Neural cell (in vitro differentiated cells): ENCODE results near the gene GAPDHS. TPM values are rescaled to one million over a fixed set of nuclear protein-coding genes. Genes with fewer than 3 reads are reported as not detected.

Source experiments
- H2AFZ ChIP-seq: fragments of 200-600, 300-800 bp; sonication (generic), shearing (Covaris generic); 2 replicates; pipeline ENCODE4 v1.6.0; 2014; ENCODE audit warnings: low read depth, mild to moderate bottlenecking, antibody characterized with exemption, low read length, moderate library complexity
- H3F3A ChIP-seq: fragments of 200-600 bp; shearing (Covaris generic); 2 replicates; pipeline ENCODE4 v1.6.1; 2016; ENCODE audit warnings: mild to moderate bottlenecking, moderate library complexity, mixed read lengths, antibody characterized with exemption, low read length; ENCODE audit not compliant: insufficient read depth, poor library complexity, severe bottlenecking
- H3K27ac ChIP-seq: fragments of 200-600, 300-800 bp; sonication (generic), shearing (Covaris generic); 2 replicates; pipeline ENCODE4 v1.5.1; 2014; ENCODE audit warnings: mild to moderate bottlenecking, low read length, moderate library complexity
- H3K27me3 ChIP-seq: fragments of 300-800, 200-600 bp; sonication (generic), shearing (Covaris generic); 2 replicates; pipeline ENCODE4 v1.6.0; 2014; ENCODE audit warnings: mild to moderate bottlenecking, low read depth, low read length, moderate library complexity; ENCODE audit not compliant: insufficient read depth
- H3K36me3 ChIP-seq: fragments of 300-800, 200-600 bp; sonication (generic), shearing (Covaris generic); 2 replicates; pipeline ENCODE4 v1.5.1; 2014; ENCODE audit warnings: mild to moderate bottlenecking, antibody characterized with exemption, low read length, moderate library complexity; ENCODE audit not compliant: insufficient read depth
- H3K4me2 ChIP-seq: fragments of 300-800, 200-600 bp; sonication (generic), shearing (Covaris generic); 2 replicates; pipeline ENCODE4 v1.6.0; 2014; ENCODE audit warnings: mild to moderate bottlenecking, low read length
- H3K4me3 ChIP-seq: fragments of 300-800, 200-600 bp; sonication (generic), shearing (Covaris generic); 2 replicates; pipeline ENCODE4 v1.5.1; 2014; ENCODE audit warnings: mild to moderate bottlenecking, low read length, moderate library complexity
- H3K79me2 ChIP-seq: fragments of 200-600 bp; shearing (Covaris generic); replicated peaks from 2 replicates; pipeline ENCODE4 v1.6.0; 2014; ENCODE audit warnings: mild to moderate bottlenecking, low read length, moderate library complexity; ENCODE audit not compliant: insufficient read depth
- H3K9ac ChIP-seq: fragments of 300-800, 200-600 bp; sonication (generic), shearing (Covaris generic); 2 replicates; pipeline ENCODE4 v1.6.1; 2016; ENCODE audit warnings: mild to moderate bottlenecking, low read length, mixed read lengths
- H3K9me2 ChIP-seq: fragments of 200-600 bp; shearing (Covaris generic); 2 replicates; pipeline ENCODE4 v1.6.1; 2016; ENCODE audit warnings: mild to moderate bottlenecking, low read length, mixed read lengths; ENCODE audit not compliant: insufficient read depth
- H3K9me3 ChIP-seq: fragments of 200-600, 300-800 bp; sonication (generic), shearing (Covaris generic); 2 replicates; pipeline ENCODE4 v1.6.1; 2016; ENCODE audit warnings: mild to moderate bottlenecking, mixed run types, low read length, moderate library complexity, mixed read lengths
- H4K20me1 ChIP-seq: fragments of 200-600 bp; shearing (Covaris generic); 2 replicates; pipeline ENCODE4 v1.6.1; 2016; ENCODE audit warnings: mild to moderate bottlenecking, mixed run types; ENCODE audit not compliant: insufficient read depth
- EP300 ChIP-seq: fragments of 450-650 bp; conservative IDR thresholded peaks from 2 replicates; pipeline ENCODE4 v1.6.1; 2014; ENCODE audit warnings: antibody characterized with exemption, mild to moderate bottlenecking, moderate library complexity; ENCODE audit not compliant: poor library complexity, severe bottlenecking
- EZH2 ChIP-seq: fragments of 200-600, 300-800 bp; shearing (Covaris generic), sonication (generic); IDR thresholded peaks from 2 replicates; pipeline ENCODE4 v1.6.1; 2014; ENCODE audit warnings: antibody characterized with exemption, low read length, borderline replicate concordance, mild to moderate bottlenecking; ENCODE audit not compliant: insufficient read depth, poor library complexity, severe bottlenecking
- MXI1 ChIP-seq: fragments of 450-650 bp; conservative IDR thresholded peaks from 2 replicates; pipeline ENCODE4 v1.6.1; 2014; ENCODE audit warnings: antibody characterized with exemption, mild to moderate bottlenecking; ENCODE audit not compliant: poor library complexity, severe bottlenecking
- POLR2AphosphoS5 ChIP-seq: IDR thresholded peaks from 2 replicates; pipeline ENCODE4 v1.6.1; 2012
- RAD21 ChIP-seq: fragments of 450-650 bp; conservative IDR thresholded peaks from 2 replicates; pipeline ENCODE4 v1.6.1; 2014; ENCODE audit warnings: antibody characterized with exemption, mild to moderate bottlenecking, moderate library complexity
- SMC3 ChIP-seq: fragments of 450-650 bp; conservative IDR thresholded peaks from 2 replicates; pipeline ENCODE4 v1.6.1; 2014; ENCODE audit warnings: antibody characterized with exemption, mild to moderate bottlenecking, moderate library complexity; ENCODE audit not compliant: poor library complexity
- TAF1 ChIP-seq: IDR thresholded peaks from 2 replicates; pipeline ENCODE4 v1.6.1; 2012; ENCODE audit warnings: low read depth
- polyA plus RNA-seq: library from polyadenylated mRNA; depleted of rRNA; stranded (reverse); fragments of >200 nt; gene quantifications from 2 replicates; pipeline ENCODE4 v1.2.3, GENCODE V29; 2014
- TF ChIP-seq, protein P1 (sequence below): fragments of 450-650 bp; IDR thresholded peaks from 2 replicates; pipeline ENCODE4 v1.5.1; 2014; ENCODE audit warnings: antibody characterized with exemption, mild to moderate bottlenecking, moderate library complexity; ENCODE audit not compliant: poor library complexity, severe bottlenecking
- TF ChIP-seq, protein P2 (sequence below): IDR thresholded peaks from 2 replicates; pipeline ENCODE4 v1.6.1; 2012; ENCODE audit warnings: borderline replicate concordance

Gene GAPDHS
- polyA plus RNA-seq, 1 donor from 2014 or later = not detected

DNA sequence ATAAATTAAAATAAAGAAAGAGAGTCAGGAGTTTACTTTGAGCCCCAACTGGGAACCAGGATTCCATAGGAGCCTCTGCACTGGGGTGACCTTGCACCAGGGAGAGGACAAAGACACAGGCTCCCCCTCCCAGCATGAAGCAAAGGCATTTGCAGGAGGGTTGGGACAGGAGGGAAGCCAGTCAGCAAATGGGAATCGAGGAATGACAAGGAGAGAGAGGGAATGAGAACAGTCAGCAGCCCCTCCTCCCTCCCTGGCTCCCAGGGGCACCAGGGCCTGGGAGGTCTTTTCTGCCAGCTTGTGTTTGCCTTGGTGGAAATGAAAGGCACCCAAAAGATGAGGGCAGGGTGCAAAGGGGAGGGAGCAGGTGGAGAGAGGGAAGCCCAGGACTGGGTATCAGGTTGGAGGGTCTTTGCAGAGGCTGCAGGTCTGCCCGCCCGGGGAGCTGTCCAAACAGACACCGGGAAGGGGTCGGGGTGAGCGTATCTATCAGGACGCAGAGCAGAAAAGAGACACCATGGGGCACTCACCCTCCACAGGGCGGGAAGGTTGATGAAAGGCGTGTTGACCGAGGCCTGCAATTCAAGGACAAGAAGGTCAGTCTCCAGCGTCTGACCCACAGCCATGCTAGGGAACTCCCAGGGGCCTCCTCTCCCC, 8.9 kb upstream of the GAPDHS start:
- no peaks in the 10 kb centered on the region for H4K20me1 ChIP-seq
- no peak overlapping the region for H3K9ac ChIP-seq
- H3F3A ChIP-seq = no peaks in the 10 kb centered on the region
- H3K9me3 ChIP-seq = no peaks in the 10 kb centered on the region
- H3K9me2 ChIP-seq = no peaks in the 10 kb centered on the region
- no peak overlapping the region for H2AFZ ChIP-seq
- no peak for TF ChIP-seq POLR2AphosphoS5
- TF ChIP-seq RAD21 = no peak
- TF ChIP-seq, protein P1, sequence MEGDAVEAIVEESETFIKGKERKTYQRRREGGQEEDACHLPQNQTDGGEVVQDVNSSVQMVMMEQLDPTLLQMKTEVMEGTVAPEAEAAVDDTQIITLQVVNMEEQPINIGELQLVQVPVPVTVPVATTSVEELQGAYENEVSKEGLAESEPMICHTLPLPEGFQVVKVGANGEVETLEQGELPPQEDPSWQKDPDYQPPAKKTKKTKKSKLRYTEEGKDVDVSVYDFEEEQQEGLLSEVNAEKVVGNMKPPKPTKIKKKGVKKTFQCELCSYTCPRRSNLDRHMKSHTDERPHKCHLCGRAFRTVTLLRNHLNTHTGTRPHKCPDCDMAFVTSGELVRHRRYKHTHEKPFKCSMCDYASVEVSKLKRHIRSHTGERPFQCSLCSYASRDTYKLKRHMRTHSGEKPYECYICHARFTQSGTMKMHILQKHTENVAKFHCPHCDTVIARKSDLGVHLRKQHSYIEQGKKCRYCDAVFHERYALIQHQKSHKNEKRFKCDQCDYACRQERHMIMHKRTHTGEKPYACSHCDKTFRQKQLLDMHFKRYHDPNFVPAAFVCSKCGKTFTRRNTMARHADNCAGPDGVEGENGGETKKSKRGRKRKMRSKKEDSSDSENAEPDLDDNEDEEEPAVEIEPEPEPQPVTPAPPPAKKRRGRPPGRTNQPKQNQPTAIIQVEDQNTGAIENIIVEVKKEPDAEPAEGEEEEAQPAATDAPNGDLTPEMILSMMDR = no peak
- TF ChIP-seq, protein P2, sequence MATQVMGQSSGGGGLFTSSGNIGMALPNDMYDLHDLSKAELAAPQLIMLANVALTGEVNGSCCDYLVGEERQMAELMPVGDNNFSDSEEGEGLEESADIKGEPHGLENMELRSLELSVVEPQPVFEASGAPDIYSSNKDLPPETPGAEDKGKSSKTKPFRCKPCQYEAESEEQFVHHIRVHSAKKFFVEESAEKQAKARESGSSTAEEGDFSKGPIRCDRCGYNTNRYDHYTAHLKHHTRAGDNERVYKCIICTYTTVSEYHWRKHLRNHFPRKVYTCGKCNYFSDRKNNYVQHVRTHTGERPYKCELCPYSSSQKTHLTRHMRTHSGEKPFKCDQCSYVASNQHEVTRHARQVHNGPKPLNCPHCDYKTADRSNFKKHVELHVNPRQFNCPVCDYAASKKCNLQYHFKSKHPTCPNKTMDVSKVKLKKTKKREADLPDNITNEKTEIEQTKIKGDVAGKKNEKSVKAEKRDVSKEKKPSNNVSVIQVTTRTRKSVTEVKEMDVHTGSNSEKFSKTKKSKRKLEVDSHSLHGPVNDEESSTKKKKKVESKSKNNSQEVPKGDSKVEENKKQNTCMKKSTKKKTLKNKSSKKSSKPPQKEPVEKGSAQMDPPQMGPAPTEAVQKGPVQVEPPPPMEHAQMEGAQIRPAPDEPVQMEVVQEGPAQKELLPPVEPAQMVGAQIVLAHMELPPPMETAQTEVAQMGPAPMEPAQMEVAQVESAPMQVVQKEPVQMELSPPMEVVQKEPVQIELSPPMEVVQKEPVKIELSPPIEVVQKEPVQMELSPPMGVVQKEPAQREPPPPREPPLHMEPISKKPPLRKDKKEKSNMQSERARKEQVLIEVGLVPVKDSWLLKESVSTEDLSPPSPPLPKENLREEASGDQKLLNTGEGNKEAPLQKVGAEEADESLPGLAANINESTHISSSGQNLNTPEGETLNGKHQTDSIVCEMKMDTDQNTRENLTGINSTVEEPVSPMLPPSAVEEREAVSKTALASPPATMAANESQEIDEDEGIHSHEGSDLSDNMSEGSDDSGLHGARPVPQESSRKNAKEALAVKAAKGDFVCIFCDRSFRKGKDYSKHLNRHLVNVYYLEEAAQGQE = no peak
- TF ChIP-seq EP300 = no peak
- TF ChIP-seq EZH2 = no peak
- TF ChIP-seq TAF1 = no peak
- H3K4me2 ChIP-seq = no peak overlapping the region
- no peaks in the 10 kb centered on the region for H3K36me3 ChIP-seq
- no peak overlapping the region for H3K27ac ChIP-seq
- no peaks in the 10 kb centered on the region for H3K27me3 ChIP-seq
- no peaks in the 10 kb centered on the region for H3K79me2 ChIP-seq
- H3K4me3 ChIP-seq = no peak overlapping the region

DNA sequence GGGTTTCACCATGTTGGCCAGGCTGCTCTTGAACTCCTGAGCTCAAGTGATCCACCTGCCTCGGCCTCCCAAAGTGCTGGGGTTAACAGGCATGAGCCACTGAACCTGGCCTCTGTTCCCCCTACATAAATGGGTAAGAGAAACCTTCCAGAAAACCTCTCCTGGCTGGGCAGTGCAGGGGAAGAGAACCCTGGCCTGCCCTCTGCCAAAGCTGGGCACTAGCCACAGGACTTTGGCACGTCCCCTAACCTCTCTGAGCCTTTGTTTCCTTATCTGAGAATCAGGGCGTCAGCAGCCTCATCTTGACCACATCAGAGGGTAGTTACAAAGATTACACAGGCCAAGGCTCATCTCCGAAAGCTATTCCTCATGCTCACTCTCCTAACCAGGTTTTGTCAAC, 7.4 kb upstream of the GAPDHS start:
- H3K36me3 ChIP-seq = no peaks in the 10 kb centered on the region
- no peaks in the 10 kb centered on the region for H3K9me2 ChIP-seq
- H3K79me2 ChIP-seq = no peaks in the 10 kb centered on the region
- no peaks in the 10 kb centered on the region for H4K20me1 ChIP-seq
- H3K9ac ChIP-seq = no peak overlapping the region
- no peak overlapping the region for H3K4me3 ChIP-seq
- no peaks in the 10 kb centered on the region for H3F3A ChIP-seq
- H2AFZ ChIP-seq = no peak overlapping the region
- H3K9me3 ChIP-seq = no peaks in the 10 kb centered on the region
- no peak overlapping the region for H3K27ac ChIP-seq
- no peak overlapping the region for H3K4me2 ChIP-seq
- TF ChIP-seq EP300 = no peak
- TF ChIP-seq, protein P2 = no peak
- no peak for TF ChIP-seq SMC3
- no peak for TF ChIP-seq EZH2
- TF ChIP-seq TAF1 = no peak
- no peak for TF ChIP-seq RAD21
- TF ChIP-seq POLR2AphosphoS5 = no peak
- TF ChIP-seq MXI1 = no peak
- TF ChIP-seq, protein P1 = no peak
- no peaks in the 10 kb centered on the region for H3K27me3 ChIP-seq
